HG03064 (cell line): ENCODE measurements around the gene TMEM8B.
A peak's percentile ranks its signal among the peaks of the same experiment; 100 is the strongest.

ENCODE experiments used
- ATAC-seq: cut with Tn5 transposase; IDR thresholded peaks from one replicate; pipeline ENCODE4 v1.9.1; 2021; ENCODE audit warnings: low read depth; ENCODE audit not compliant: unreplicated experiment

TMEM8B gene

DNA sequence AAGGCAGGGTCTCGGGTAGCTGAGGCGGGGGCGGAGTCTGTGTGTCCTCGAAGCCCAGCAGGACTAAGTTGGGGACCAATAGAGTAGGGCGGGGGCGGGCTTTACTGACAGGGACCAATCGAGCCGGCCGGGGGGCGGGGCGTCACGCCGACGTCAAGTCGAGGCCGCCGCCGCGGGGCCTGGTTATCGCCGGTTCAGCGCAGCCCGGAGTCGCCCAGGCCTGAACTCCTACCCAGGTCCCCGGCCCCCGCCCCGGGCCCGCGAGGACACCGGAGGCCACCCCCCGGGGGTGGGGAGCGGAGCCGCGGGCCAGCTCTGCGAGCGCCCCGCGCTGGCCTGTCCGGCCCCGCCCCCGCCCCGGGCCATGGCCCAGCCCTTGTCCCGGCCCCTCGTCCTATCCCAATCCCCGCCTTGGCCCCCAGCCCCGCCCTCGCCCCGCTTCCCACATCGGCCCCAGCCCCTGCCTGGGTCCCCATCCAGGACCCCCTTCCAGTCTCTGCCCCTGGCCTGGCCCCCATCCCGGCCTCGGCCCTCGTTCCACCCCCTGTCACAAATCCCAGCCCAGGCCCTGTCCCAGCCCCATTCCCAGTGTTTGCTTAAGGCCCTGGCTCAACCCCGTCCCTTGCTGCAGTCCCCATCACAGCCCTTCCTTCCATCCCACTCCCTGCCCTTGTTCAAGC is at the start of gene TMEM8B:
Gene TMEM8B (plus strand): TSS at position 145 of the 680 bp plus-strand sequence. CDS start 220 bp downstream, at position 365.
- ATAC-seq, result peak; percentile 69

DNA sequence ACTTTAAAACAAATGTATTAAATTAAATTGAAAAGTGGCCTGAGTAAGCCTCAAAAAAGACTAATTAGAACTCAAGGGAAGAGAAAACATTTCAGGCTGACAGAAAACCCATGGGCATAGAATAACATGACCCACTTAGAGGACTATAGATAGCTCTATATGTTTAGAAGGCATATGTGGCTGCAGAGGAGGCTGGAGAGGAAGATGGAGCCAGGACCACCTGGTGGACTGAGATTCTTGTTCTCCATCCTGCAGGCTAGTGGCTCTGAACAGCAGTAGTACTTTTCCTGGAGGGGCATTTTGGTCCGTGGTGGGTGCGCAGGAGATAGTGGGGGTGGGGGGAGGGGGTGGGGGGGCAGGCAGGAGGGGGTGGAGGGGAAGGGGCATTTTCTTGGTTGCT is 48.0 kb upstream of the TMEM8B start:
- no peak for ATAC-seq

- no peak for ATAC-seq
Observed at GRCh38 chr9:35783418-35783817, 45.6 kb upstream of the TMEM8B start.

DNA sequence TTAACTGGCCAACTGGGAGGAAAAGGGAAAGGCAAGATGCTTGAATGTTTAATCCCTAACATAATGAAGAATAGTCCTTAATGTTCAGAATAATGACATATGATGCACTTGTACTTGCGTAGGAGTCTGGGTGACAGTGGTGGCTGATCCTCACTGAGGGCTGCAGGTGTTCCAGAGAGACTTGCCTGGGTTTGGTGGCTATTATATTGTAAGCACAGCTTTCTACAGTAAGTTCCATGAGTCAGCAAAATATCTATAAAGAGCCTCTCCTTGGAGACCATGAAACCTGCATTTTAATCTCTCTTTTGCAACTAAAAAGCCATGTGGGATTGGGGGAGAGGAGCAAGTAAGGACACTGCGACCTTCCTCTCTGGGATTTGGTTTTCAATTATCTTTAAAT is 39.5 kb upstream of the TMEM8B start:
- no peak for ATAC-seq

DNA sequence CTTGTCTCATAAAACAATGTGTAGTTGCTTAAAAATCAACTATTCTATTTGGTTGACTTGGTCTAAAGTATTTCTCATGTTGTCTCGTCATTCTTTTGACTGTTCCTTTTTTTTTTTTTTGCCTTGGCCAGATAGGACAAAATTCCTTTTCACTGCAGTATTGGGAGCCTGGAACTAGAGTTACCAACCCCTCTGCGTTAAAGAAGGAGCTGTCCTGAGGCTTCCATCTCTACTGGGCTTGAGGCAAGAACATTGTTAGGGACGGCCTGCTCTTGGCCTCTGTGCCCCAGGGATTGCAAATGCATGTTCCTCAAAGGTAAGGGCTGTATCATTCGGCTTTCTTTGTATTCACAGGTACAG is 39.0 kb upstream of the TMEM8B start:
- no peak for ATAC-seq

GRCh38 chr9:35790385-35791296 is 38.4 kb upstream of the TMEM8B start:
- no peak for ATAC-seq

DNA sequence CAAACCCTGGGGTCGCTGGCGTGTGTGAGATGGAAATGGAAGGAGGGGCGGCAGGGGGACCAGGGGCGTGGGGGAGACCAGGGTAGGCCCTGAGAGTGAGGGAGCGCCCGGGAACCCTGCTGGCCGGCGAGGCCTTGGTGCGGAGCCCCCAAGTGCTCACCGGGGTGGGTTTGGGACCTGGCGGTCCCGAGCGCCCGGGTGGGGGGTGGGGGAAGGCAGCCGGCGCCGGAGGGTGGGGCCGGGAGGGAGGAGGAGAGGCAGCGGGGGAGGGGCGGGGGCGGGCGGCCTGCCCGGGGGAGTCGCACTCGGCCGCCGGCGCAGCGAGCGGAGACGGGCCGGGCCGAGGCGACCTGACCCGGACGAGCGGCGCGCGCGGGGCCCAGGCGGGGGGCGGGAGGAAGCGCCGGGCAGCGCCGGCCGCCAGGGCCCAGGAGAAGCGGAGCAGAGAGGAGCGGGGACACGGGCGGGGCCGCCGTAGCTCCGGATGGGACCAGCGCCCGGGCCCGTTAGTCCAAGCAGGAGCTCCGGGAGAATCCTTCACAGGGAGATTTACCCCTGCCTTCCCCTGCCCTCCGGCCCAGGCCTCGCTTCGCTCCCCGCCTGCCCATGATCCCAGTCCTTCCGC is 37.6 kb upstream of the TMEM8B start, which contains the start of gene NPR2:
Gene NPR2 (plus strand): TSS at position 295 of the 625 bp plus-strand sequence. CDS start 818 bp downstream, outside the sequence.
- no peak for ATAC-seq

DNA sequence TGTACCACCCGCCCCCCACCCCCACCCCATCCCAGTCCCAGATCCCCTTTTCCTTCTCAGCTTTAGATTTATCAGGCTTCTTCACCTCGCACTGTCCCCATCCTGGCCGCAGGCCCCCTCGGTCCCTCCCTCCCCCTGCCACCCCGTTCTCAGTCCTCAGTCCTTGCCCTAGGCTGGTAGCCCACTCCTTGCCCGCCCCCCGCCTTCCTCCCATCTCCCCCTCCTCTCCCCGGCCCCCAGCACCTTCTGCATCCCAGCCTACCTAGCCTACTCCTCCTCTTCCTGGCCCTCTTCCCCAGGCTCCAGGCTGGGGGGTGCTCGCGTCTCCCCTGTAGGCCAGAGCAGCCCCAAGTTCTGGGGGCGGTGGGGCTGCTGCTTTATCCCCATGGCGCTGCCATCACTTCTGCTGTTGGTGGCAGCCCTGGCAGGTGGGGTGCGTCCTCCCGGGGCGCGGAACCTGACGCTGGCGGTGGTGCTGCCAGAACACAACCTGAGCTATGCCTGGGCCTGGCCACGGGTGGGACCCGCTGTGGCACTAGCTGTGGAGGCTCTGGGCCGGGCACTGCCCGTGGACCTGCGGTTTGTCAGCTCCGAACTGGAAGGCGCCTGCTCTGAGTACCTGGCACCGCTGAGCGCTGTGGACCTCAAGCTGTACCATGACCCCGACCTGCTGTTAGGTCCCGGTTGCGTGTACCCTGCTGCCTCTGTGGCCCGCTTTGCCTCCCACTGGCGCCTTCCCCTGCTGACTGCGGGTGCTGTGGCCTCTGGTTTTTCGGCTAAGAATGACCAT is 36.8 kb upstream of the TMEM8B start:
- no peak for ATAC-seq

GRCh38 chr9:35792826-35793225 is 36.2 kb upstream of the TMEM8B start:
- ATAC-seq, result no peak

DNA sequence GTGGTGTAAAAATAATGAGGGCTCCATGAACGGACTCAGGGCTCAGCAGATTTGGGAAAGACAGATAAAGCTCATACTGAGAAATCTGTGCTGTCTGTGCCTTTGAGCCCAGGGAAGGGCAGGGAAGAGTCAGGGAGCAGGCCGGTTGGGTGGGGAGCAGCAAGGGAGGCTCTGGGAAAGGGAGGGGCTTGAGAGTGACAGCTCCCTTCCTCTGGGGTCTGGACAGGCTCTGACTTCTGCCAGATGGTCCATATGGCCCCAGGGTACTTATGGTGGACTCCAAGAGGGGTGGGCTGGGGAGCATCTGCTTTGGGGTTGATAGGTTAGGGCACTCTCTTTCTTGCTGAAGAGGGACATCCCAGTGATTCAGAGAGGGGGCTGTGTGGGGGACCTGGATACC is 35.6 kb upstream of the TMEM8B start:
- ATAC-seq, result no peak

DNA sequence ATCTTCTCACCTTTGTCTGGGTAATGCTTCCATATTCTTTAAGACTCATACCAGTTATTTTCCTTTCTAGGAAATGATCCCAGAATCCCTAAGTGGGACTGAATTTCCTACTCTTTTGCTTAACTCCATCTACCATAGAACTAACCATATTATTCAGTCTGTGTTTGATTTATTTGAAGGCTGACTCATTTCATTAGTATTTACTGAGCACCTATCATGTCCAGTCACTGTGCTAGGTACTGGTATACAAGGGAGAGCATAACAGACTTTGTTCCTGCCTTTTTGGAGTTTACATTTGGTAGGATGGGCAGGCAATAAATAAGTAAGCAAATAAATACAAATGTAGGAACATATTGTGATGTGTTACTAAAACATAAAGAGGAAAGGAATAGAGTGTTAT is 33.3 kb upstream of the TMEM8B start:
- ATAC-seq, result no peak

DNA sequence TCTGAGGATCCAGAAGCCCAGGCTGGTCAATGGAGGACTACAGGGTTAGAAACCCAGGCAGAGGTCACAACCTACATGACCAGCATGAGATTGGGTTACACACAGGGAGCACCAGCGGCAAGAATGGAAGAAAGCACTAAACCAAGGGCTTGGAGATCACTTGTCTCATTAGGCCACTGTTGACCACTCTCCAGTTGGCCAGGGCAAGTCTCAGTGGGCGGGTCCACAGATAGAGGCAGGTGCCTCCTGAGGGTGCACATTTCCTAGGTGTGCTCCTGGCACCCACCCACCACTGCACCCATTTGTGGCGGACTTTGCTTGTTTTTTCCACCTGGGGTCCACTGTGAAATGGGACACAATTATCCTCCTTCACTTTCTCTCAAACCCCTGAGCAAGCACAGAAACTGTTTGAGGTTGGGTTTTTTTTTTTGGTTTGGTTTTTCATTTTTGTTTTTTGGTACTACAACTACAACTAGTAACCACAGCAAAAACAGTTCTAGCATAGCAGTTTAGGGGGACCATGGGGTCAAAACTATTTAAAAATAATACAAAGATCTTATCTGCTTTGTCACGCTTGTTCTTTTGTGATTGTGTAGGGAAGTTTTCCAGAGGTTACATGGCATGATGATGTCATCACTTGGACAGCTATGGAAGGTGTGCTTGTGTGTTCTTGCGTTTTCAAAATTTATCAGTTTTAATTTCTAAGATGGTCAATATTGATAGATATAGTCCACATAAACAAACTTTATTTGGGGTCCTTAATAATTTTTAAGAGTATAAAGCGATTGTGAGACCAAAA is 31.5 kb upstream of the TMEM8B start:
- ATAC-seq, result no peak

GRCh38 chr9:35798658-35799374 is 30.2 kb upstream of the TMEM8B start:
- no peak for ATAC-seq

DNA sequence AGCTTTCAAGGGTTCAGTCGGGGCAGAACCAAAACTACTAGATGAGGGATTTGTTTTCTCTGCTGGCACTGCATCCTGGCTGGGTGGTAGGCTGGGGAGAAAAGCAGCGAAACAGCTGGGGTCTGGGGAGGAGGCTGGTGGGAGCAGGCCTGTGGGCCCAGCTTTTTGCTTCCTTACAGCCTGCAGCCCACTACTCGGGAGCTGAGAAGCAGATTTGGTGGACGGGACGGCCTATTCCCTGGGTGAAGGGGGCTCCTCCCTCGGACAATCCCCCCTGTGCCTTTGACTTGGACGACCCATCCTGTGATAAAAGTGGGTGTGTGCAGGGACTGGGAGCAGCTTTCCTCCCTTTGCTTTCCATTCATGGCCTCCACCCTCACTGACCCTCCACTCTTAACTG is 28.5 kb upstream of the TMEM8B start:
- ATAC-seq, result no peak

DNA sequence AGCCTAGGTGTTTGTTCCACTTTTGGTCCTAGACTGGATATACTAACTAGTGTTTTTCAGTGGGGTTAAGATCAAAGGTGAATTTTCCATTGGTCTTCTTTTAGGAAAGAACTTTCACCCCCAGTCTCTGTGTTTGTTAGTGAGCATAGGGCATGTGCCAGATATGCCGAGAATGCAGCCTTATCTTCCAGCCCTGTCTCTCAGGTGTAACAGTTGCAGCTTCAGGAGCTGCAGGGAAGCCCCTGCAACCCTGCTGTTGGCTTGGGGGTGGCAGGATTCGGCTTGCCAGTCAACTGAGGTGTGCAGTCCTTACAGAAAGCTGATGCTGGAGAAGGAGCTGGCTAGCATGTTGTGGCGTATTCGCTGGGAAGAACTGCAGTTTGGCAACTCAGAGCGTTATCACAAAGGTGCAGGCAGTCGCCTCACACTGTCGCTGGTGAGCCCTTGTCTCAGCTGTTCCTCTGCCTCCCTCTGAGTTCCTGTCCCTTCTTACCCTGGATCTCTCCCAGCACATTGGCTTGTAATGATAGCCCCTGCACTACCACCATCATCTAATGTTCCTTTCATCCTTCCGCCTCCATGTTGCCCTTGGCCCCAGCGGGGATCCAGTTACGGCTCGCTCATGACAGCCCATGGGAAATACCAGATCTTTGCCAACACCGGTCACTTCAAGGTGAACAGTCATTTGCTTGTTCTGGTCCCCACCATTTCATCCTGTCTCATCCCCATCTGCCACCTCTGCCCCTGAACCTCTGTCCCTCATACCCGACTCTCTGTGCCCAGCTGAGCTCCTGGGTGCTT is 27.5 kb upstream of the TMEM8B start:
- no peak for ATAC-seq

DNA sequence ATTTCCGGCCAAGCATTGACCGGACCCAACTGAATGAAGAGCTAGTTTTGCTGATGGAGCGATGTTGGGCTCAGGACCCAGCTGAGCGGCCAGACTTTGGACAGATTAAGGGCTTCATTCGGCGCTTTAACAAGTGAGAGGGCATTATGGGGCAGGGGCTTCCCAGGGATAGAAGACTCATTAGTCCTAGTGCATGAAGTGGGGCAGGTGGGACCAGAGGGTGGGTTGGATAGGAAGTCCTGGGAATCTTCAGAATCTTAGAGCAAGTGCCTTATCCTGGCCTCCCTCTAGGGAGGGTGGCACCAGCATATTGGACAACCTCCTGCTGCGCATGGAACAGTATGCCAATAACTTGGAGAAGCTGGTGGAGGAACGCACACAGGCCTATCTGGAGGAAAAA is 22.9 kb upstream of the TMEM8B start:
- no peak for ATAC-seq

GRCh38 chr9:35808433-35808832 is 20.6 kb upstream of the TMEM8B start:
- no peak for ATAC-seq

DNA sequence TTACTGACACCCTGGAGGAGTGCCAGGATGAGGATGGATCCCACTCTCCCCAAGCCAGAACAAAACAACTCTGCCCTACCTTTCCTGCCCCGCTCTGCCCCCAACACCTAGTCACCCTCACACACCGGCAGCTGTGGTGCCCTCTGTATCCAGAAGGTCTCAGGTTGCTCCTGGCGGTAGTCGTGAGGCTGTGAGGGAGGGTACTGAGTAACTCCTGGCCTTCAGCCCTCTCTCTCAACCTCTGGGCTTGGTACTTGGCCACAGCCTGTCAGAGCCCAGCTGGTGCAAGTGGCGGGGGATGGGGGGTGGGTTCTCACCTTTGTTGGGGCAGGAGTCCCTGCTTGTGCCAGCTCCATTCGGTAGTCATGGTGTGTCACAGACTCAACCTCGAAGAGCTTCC is 18.9 kb upstream of the TMEM8B start:
- ATAC-seq, result no peak
